OCI-LY1 (cell line): ENCODE data around the gene RASAL2.

ENCODE experiments used
- H2AFZ ChIP-seq: fragments of 200-600 bp; sonication (generic), shearing (Covaris generic); 2 replicates; pipeline ENCODE4 v1.6.0; 2014; ENCODE audit warnings: antibody characterized with exemption, mild to moderate bottlenecking, low read length
- H3F3A ChIP-seq: fragments of 200-600 bp; sonication (generic), shearing (Covaris generic); 2 replicates; pipeline ENCODE4 v1.6.0; 2014; ENCODE audit warnings: mild to moderate bottlenecking, antibody characterized with exemption, low read length, moderate library complexity; ENCODE audit not compliant: insufficient read depth
- H3K27ac ChIP-seq: fragments of 200-600 bp; sonication (generic); 2 replicates; pipeline ENCODE4 v1.5.1; 2014; ENCODE audit warnings: low read length, mixed run types, mild to moderate bottlenecking, low read depth; ENCODE audit not compliant: poor library complexity, severe bottlenecking
- H3K27me3 ChIP-seq: fragments of 200-600 bp; sonication (generic); 2 replicates; pipeline ENCODE4 v1.6.0; 2014; ENCODE audit warnings: antibody characterized with exemption, mild to moderate bottlenecking, low read length, moderate library complexity; ENCODE audit not compliant: insufficient read depth
- H3K36me3 ChIP-seq: fragments of 200-600 bp; sonication (generic); 2 replicates; pipeline ENCODE4 v1.6.1; 2014; ENCODE audit warnings: mild to moderate bottlenecking, antibody characterized with exemption, low read length, moderate library complexity, mixed read lengths; ENCODE audit not compliant: insufficient read depth
- H3K4me1 ChIP-seq: fragments of 200-600 bp; sonication (generic); 2 replicates; pipeline ENCODE4 v1.5.1; 2014; ENCODE audit warnings: mild to moderate bottlenecking, low read length, moderate library complexity; ENCODE audit not compliant: insufficient read depth, severe bottlenecking
- H3K4me2 ChIP-seq: fragments of 200-600 bp; sonication (generic), shearing (Covaris generic); 2 replicates; pipeline ENCODE4 v1.6.1; 2014; ENCODE audit warnings: low read length
- H3K4me3 ChIP-seq: fragments of 200-600 bp; sonication (generic); 2 replicates; pipeline ENCODE4 v1.5.1; 2014; ENCODE audit warnings: low read length, low read depth, mild to moderate bottlenecking, mixed read lengths; ENCODE audit not compliant: poor library complexity, severe bottlenecking
- H3K79me2 ChIP-seq: fragments of 200-600 bp; shearing (Covaris generic); 2 replicates; pipeline ENCODE4 v1.6.1; 2016; ENCODE audit warnings: mixed run types, low read length, mixed read lengths; ENCODE audit not compliant: insufficient read depth
- H3K9ac ChIP-seq: fragments of 200-600 bp; sonication (generic), shearing (Covaris generic); 2 replicates; pipeline ENCODE4 v1.6.1; 2014; ENCODE audit warnings: mild to moderate bottlenecking, low read length, mixed read lengths
- H3K9me2 ChIP-seq: fragments of 200-600 bp; sonication (generic), shearing (Covaris generic); 2 replicates; pipeline ENCODE4 v1.6.1; 2014; ENCODE audit warnings: low read depth, mild to moderate bottlenecking, low read length, mixed read lengths
- H3K9me3 ChIP-seq: fragments of 200-600 bp; shearing (Covaris generic); 2 replicates; pipeline ENCODE4 v1.6.1; 2014; ENCODE audit warnings: low read length, mixed read lengths
- H4K20me1 ChIP-seq: fragments of 200-600 bp; sonication (generic), shearing (Covaris generic); 2 replicates; pipeline ENCODE4 v1.6.0; 2016; ENCODE audit warnings: mild to moderate bottlenecking, low read length; ENCODE audit not compliant: insufficient read depth
- EZH2 ChIP-seq: fragments of 200-600 bp; sonication (generic), shearing (Covaris generic); IDR thresholded peaks from 2 replicates; pipeline ENCODE4 v1.8.0; 2017; ENCODE audit warnings: borderline replicate concordance, mixed run types, mild to moderate bottlenecking, antibody characterized with exemption, low read length, moderate library complexity, mixed read lengths
- TF ChIP-seq, protein P1 (sequence below): fragments of 200-600 bp; sonication (generic), shearing (Covaris generic); IDR thresholded peaks from 2 replicates; pipeline ENCODE4 v1.5.1; 2017; ENCODE audit warnings: mild to moderate bottlenecking, antibody characterized with exemption, low read length, moderate library complexity, mixed read lengths

Gene RASAL2

GRCh38 chr1:178484698-178485225 is 390.9 kb downstream of the RASAL2 start:
- no peak overlapping the region for H3K4me3 ChIP-seq
- H3F3A ChIP-seq: no peaks in the 10 kb centered on the region
- peaks cover 9% of the 10 kb centered on the region for H3K4me1 ChIP-seq
- H3K4me2 ChIP-seq: no peak overlapping the region
- no peak overlapping the region for H3K9ac ChIP-seq
- H3K9me3 ChIP-seq: no peaks in the 10 kb centered on the region
- TF ChIP-seq, protein P1, sequence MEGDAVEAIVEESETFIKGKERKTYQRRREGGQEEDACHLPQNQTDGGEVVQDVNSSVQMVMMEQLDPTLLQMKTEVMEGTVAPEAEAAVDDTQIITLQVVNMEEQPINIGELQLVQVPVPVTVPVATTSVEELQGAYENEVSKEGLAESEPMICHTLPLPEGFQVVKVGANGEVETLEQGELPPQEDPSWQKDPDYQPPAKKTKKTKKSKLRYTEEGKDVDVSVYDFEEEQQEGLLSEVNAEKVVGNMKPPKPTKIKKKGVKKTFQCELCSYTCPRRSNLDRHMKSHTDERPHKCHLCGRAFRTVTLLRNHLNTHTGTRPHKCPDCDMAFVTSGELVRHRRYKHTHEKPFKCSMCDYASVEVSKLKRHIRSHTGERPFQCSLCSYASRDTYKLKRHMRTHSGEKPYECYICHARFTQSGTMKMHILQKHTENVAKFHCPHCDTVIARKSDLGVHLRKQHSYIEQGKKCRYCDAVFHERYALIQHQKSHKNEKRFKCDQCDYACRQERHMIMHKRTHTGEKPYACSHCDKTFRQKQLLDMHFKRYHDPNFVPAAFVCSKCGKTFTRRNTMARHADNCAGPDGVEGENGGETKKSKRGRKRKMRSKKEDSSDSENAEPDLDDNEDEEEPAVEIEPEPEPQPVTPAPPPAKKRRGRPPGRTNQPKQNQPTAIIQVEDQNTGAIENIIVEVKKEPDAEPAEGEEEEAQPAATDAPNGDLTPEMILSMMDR: no peak
- TF ChIP-seq EZH2: no peak
- no peaks in the 10 kb centered on the region for H3K79me2 ChIP-seq
- no peaks in the 10 kb centered on the region for H3K9me2 ChIP-seq
- H3K27ac ChIP-seq: no peak overlapping the region
- no peaks in the 10 kb centered on the region for H3K27me3 ChIP-seq
- H3K36me3 ChIP-seq: no peaks in the 10 kb centered on the region
- H4K20me1 ChIP-seq: no peaks in the 10 kb centered on the region
- H2AFZ ChIP-seq: no peak overlapping the region

- Histone ChIP-seq H3K9me2 (no peaks in the 10 kb centered on the region), H3K9me3 (no peaks in the 10 kb centered on the region), H3F3A (no peaks in the 10 kb centered on the region), H3K4me3 (no peak overlapping the region), H3K79me2 (no peaks in the 10 kb centered on the region), H3K27ac (no peak overlapping the region), H3K4me1 (peaks cover 9% of the 10 kb centered on the region), H2AFZ (no peak overlapping the region), H3K36me3 (no peaks in the 10 kb centered on the region), H3K4me2 (no peak overlapping the region), H3K9ac (no peak overlapping the region), H3K27me3 (no peaks in the 10 kb centered on the region), H4K20me1 (no peaks in the 10 kb centered on the region)
- TF ChIP-seq, protein P1: no peak
- no peak for TF ChIP-seq EZH2
Measured at GRCh38 chr1:178485541-178485981, 391.7 kb downstream of the RASAL2 start.

DNA sequence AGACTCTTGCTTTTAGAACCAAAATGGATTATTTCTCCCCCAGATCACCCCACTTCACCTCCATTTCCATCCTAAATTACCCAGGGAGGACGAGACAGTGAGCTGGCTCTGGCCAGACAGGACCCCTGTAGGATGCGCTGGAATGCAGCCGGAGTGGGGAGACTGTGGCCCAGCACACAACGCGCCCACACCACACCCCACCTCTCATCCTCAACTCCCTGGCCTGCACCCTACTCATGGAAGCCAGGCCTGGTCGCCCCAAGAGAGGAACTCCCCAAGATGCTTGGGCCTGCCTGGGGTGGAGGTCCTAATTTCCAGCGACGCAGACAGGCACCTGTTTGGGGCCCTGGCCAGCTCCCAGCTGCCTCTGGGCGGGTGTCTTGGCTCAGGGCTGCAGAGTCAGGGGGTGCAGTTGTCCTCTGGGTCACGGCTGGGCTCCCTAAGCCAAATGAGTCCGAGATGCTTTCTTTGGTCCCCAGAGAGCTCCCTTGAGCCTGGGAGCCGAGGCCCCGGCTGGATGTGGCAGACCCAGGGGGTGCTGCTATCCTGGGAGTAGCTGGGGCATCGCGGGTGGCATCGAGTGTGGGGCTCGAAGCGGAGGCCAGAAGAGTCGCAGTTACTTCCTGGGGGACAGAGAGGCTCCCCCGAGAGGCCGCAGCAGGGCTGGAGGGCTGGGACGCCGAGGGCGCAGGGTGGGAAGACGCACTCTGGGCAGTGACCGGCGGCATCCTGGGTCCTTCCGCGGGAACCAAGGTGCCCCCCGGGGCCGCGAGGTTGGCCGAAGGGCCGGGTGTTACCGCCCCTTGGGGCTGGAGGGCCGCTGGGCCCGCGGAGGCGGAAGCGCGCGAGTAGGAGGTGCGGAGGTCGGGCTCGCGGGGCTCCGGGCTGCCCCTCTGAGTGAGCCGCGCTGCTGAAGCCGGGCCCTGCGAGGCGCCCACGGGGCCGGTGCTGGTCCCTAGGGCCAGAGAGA is 392.5 kb downstream of the RASAL2 start:
- no peak overlapping the region for H2AFZ ChIP-seq
- H3K9me3 ChIP-seq: no peaks in the 10 kb centered on the region
- H3K27me3 ChIP-seq: no peaks in the 10 kb centered on the region
- TF ChIP-seq, protein P1: no peak
- TF ChIP-seq EZH2: no peak
- no peaks in the 10 kb centered on the region for H4K20me1 ChIP-seq
- H3K4me2 ChIP-seq: peak overlapping the region; percentile 55; the same call in 1 of the 2 replicates
- H3K9me2 ChIP-seq: no peaks in the 10 kb centered on the region
- no peak overlapping the region for H3K9ac ChIP-seq
- H3K4me1 ChIP-seq: peaks cover 9% of the 10 kb centered on the region
- no peaks in the 10 kb centered on the region for H3F3A ChIP-seq
- H3K36me3 ChIP-seq: no peaks in the 10 kb centered on the region
- H3K79me2 ChIP-seq: no peaks in the 10 kb centered on the region
- H3K27ac ChIP-seq: no peak overlapping the region
- H3K4me3 ChIP-seq: peak overlapping the region; percentile 28
